IPS-18a (cell line): Measurements from ENCODE around the gene TAPT1.

Source experiments
- H3K27ac ChIP-seq: one replicate; pipeline ENCODE4 v1.5.1; 2013; ENCODE audit warnings: low read length
- H3K27me3 ChIP-seq: one replicate; pipeline ENCODE4 v1.6.1; 2013; ENCODE audit warnings: mild to moderate bottlenecking, low read length; ENCODE audit not compliant: control insufficient read depth, insufficient read depth
- H3K36me3 ChIP-seq: one replicate; pipeline ENCODE4 v1.6.1; 2013; ENCODE audit warnings: low read depth, low read length; ENCODE audit not compliant: control insufficient read depth
- H3K4me1 ChIP-seq: one replicate; pipeline ENCODE4 v1.6.1; 2013; ENCODE audit warnings: low read depth, low read length; ENCODE audit not compliant: control insufficient read depth
- H3K4me3 ChIP-seq: one replicate; pipeline ENCODE4 v1.5.1; 2013; ENCODE audit warnings: low read length
- H3K9ac ChIP-seq: one replicate; pipeline ENCODE4 v1.6.1; 2013; ENCODE audit warnings: mild to moderate bottlenecking, low read length, moderate library complexity
- H3K9me3 ChIP-seq: one replicate; pipeline ENCODE4 v1.6.1; 2013; ENCODE audit warnings: low read depth, low read length; ENCODE audit not compliant: control insufficient read depth

TAPT1 gene

GRCh38 chr4:16122784-16123183 lies 103.5 kb downstream of the TAPT1 start:
- Histone ChIP-seq H3K27ac (no peak overlapping the region), H3K9ac (no peak overlapping the region), H3K36me3 (no peaks in the 10 kb centered on the region), H3K4me3 (no peak overlapping the region), H3K4me1 (no peaks in the 10 kb centered on the region), H3K9me3 (no peaks in the 10 kb centered on the region), H3K27me3 (no peaks in the 10 kb centered on the region)

GRCh38 chr4:16122308-16122711 lies 104.0 kb downstream of the TAPT1 start:
- Histone ChIP-seq H3K9me3 (no peaks in the 10 kb centered on the region), H3K4me1 (no peaks in the 10 kb centered on the region), H3K27me3 (no peaks in the 10 kb centered on the region), H3K36me3 (no peaks in the 10 kb centered on the region), H3K9ac (no peak overlapping the region), H3K4me3 (no peak overlapping the region), H3K27ac (no peak overlapping the region)

DNA sequence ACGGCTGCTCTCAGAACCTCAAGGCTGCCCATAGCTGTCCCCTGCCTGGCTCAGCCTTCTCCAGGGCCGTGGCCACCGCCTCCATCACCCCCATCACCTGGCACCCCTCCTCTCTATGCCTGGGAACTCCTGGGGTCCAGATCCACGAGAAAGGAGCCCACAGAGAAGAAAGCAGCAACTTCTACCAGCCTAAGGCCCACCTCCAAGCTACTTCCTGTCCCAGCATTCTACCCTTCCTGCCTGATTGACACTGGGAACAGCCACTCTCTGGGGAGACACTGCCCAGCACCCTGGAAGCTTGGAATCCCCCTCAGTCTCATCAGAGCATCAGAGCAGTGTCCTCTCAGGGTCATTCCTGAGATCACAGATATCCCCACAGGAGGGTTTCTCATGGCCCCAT lies 105.6 kb downstream of the TAPT1 start:
- Histone ChIP-seq H3K9ac (no peak overlapping the region), H3K27ac (no peak overlapping the region), H3K4me1 (no peaks in the 10 kb centered on the region), H3K27me3 (no peaks in the 10 kb centered on the region), H3K4me3 (no peak overlapping the region), H3K9me3 (no peaks in the 10 kb centered on the region), H3K36me3 (no peaks in the 10 kb centered on the region)

GRCh38 chr4:16119981-16120380 lies 106.3 kb downstream of the TAPT1 start:
- no peaks in the 10 kb centered on the region for H3K27me3 ChIP-seq
- no peaks in the 10 kb centered on the region for H3K9me3 ChIP-seq
- no peak overlapping the region for H3K27ac ChIP-seq

GRCh38 chr4:16118090-16118489 lies 108.2 kb downstream of the TAPT1 start:
- Histone ChIP-seq H3K27me3 (no peaks in the 10 kb centered on the region), H3K4me3 (no peak overlapping the region), H3K27ac (no peak overlapping the region), H3K4me1 (no peaks in the 10 kb centered on the region), H3K36me3 (no peaks in the 10 kb centered on the region), H3K9me3 (no peaks in the 10 kb centered on the region), H3K9ac (no peak overlapping the region)

More at GRCh38 chr4:16119981-16120380, 106.3 kb downstream of the TAPT1 start:
- no peaks in the 10 kb centered on the region for H3K4me1 ChIP-seq
- H3K9ac ChIP-seq = no peak overlapping the region
- H3K4me3 ChIP-seq = no peak overlapping the region
- no peaks in the 10 kb centered on the region for H3K36me3 ChIP-seq

- H3K9ac ChIP-seq = no peak overlapping the region
- H3K4me1 ChIP-seq = no peaks in the 10 kb centered on the region
These were observed 109.1 kb downstream of the TAPT1 start for GRCh38 chr4:16117164-16117563.

GRCh38 chr4:16116493-16116990 lies 109.7 kb downstream of the TAPT1 start:
- Histone ChIP-seq H3K36me3 (no peaks in the 10 kb centered on the region), H3K27me3 (no peaks in the 10 kb centered on the region), H3K4me1 (no peaks in the 10 kb centered on the region), H3K27ac (no peak overlapping the region), H3K4me3 (no peak overlapping the region), H3K9me3 (no peaks in the 10 kb centered on the region), H3K9ac (no peak overlapping the region)

More at GRCh38 chr4:16117164-16117563, 109.1 kb downstream of the TAPT1 start:
- H3K9me3 ChIP-seq = no peaks in the 10 kb centered on the region
- no peaks in the 10 kb centered on the region for H3K27me3 ChIP-seq
- no peaks in the 10 kb centered on the region for H3K36me3 ChIP-seq
- H3K4me3 ChIP-seq = no peak overlapping the region
- no peak overlapping the region for H3K27ac ChIP-seq

DNA sequence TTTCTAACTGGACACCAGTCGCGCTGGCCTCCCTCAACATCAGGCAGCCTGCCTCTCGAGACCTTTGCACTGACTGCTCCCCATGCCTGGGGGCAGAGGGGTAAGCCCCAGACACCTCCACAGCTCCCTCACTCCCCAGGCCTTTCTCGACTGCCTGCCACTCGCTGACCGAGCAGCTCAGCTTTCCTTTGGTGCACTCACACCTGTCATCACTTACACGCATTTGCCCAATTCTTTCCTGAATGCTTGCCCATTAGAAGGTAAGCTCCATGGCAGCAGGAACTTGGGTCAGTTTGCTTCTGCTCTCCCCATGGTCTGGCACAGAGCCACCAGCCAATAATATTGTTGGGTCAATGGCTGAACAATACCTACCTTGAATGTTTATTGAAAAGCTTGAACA lies 110.3 kb downstream of the TAPT1 start:
- Histone ChIP-seq H3K9me3 (no peaks in the 10 kb centered on the region), H3K4me3 (no peak overlapping the region), H3K36me3 (no peaks in the 10 kb centered on the region), H3K4me1 (no peaks in the 10 kb centered on the region), H3K27ac (no peak overlapping the region), H3K9ac (no peak overlapping the region), H3K27me3 (no peaks in the 10 kb centered on the region)

DNA sequence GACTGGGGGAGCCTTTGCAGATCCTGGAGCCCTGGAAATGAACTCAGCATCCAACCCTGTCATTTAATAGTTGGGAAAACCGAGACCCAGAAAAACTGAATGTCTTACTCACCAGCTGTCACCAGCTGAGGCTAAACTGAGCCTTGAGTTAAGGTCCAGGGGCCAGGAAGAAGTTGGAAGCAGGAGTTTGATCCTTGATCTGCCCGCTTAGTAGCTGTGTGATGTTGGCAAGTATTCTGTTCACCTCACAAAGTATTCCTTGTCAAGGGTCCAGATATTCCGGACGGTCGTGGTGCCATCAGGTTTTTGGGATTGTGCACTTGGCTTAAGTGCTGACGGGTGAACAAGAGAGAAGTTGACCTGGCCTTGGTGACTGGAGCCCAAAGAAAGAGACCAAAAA lies 111.7 kb downstream of the TAPT1 start:
- Histone ChIP-seq H3K27ac (no peak overlapping the region), H3K27me3 (no peaks in the 10 kb centered on the region), H3K36me3 (no peaks in the 10 kb centered on the region), H3K4me1 (no peaks in the 10 kb centered on the region), H3K4me3 (no peak overlapping the region), H3K9ac (no peak overlapping the region), H3K9me3 (no peaks in the 10 kb centered on the region)

- no peak overlapping the region for H3K9ac ChIP-seq
- no peak overlapping the region for H3K27ac ChIP-seq
- H3K27me3 ChIP-seq = no peaks in the 10 kb centered on the region
- no peak overlapping the region for H3K4me3 ChIP-seq
- H3K4me1 ChIP-seq = no peaks in the 10 kb centered on the region
- H3K36me3 ChIP-seq = no peaks in the 10 kb centered on the region
- no peaks in the 10 kb centered on the region for H3K9me3 ChIP-seq
These were observed 112.5 kb downstream of the TAPT1 start for GRCh38 chr4:16113741-16114140.

- no peaks in the 10 kb centered on the region for H3K27me3 ChIP-seq
- H3K4me3 ChIP-seq = no peak overlapping the region
- H3K36me3 ChIP-seq = no peaks in the 10 kb centered on the region
- H3K9me3 ChIP-seq = no peaks in the 10 kb centered on the region
- no peak overlapping the region for H3K27ac ChIP-seq
- no peaks in the 10 kb centered on the region for H3K4me1 ChIP-seq
- H3K9ac ChIP-seq = no peak overlapping the region
These were observed 114.7 kb downstream of the TAPT1 start for GRCh38 chr4:16111533-16111932.

DNA sequence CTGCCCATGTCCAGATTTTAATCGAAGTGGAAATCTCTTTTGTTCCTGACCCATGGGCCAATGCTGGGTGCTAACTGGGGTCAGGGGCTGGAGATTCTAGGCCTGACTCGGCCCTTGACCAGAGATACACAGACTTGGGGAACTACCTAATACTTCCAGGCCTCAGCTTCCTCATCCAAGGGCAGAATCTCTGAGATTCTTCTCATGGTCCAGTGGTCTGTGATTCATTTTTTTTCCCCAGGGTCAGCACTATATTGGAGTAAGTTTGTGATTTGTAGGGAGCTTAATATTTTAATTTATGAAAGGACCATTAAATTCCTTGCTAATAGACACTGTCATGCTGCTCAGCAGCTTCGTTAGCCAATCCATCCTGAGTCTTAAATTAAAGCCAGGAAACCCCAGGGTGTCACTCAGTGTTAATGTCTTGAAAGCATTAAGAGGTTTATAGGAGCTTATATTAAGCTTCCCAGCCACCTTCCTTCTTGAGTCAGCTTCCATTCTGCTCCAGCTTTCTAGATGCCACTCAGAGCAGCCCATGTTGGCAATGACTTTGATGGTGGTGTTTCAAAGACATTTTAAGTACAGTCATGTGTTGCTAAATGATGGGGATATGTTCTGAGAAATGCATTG lies 115.5 kb downstream of the TAPT1 start:
- Histone ChIP-seq H3K4me3 (no peak overlapping the region), H3K27me3 (no peaks in the 10 kb centered on the region), H3K4me1 (no peaks in the 10 kb centered on the region), H3K9ac (no peak overlapping the region), H3K9me3 (no peaks in the 10 kb centered on the region), H3K36me3 (no peaks in the 10 kb centered on the region), H3K27ac (no peak overlapping the region)
